ENCODE results near the gene RGPD3.
"Not testable (repeated sequence)": the region's sequence is repeated elsewhere in the genome, so short reads cannot be mapped to it uniquely, and the experiment has no call there.

RGPD3 gene

GRCh38 chr2:106468107-106468506 is at the start of gene RGPD3:
Gene RGPD3 (minus strand): TSS chr2:106468413. CDS start chr2:106468288, 125 bp downstream.
- H3K4me3 ChIP-seq (ENCODE audit: low read length); DNase-seq (ENCODE audit: low read depth): not testable (repeated sequence)

DNA sequence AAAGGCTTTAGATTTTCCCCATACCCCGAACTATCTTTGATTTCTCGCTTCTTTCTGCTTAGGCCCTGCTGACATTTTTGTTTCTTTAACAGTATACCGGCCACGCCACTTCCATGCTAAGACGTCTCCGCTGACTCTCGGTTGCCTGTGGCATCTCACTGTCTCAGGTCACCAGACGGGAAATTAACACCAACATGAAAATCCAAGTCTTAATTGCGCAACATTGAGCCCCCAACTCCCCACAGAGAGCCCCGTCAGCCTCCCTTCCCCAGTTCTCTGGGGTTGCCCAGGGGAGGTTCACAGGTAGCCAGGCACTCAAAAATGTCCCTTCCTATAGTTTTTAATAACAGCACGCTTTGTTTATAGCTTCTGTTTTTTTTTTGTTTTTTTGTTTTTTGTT is 49.1 kb upstream of the RGPD3 start:
- no peak for DNase-seq (ENCODE audit: low read depth)
- H3K4me3 ChIP-seq (ENCODE audit: low read length), result no peak overlapping the region
- TF ChIP-seq CTCF (conservative IDR thresholded peaks at IDR 0.05; ENCODE audit: low read depth, low read length), result no peak

DNA sequence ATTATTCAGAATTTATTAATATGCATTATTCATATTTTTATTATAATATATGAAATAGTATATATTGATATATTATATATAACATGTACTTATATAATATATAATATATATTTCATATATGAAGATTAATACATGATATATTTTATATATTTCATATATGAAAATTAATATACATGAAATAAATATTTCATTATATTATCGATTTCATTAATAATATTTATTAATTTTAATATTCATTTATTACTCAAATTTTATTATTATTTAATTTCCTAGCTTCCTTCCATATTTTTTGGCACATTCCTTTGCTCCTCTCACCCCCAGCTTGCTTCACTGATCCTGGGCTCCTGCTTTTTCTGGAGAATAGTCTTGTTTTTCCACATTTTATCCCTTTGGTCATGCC is 48.7 kb upstream of the RGPD3 start:
- H3K4me3 ChIP-seq (ENCODE audit: low read length), result no peak overlapping the region
- TF ChIP-seq CTCF (conservative IDR thresholded peaks at IDR 0.05; ENCODE audit: low read depth, low read length), result no peak
- no peak for DNase-seq (ENCODE audit: low read depth)

GRCh38 chr2:106516436-106516835 is 48.2 kb upstream of the RGPD3 start:
- no peak for TF ChIP-seq CTCF (conservative IDR thresholded peaks at IDR 0.05; ENCODE audit: low read depth, low read length)
- no peak overlapping the region for H3K4me3 ChIP-seq (ENCODE audit: low read length)
- DNase-seq (ENCODE audit: low read depth), result no peak

DNA sequence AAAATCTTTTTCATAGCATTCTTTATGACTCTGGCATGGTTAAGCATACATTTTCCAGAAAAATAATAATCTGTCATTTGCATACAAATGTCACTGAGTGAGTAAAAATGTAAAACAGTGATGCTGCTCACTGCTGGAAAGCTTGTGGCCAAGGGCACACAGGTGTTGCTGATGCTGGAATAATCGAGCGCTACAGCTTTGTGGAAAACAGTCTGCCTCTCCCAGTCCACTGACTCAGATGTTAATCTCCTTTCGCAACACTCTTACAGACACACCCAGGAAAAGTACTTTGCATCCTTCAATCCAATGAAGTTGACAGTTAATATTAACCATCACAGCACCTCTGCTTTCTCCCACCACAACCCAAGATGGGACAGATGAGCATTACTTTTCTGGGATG is 46.6 kb upstream of the RGPD3 start:
- not testable (repeated sequence) for H3K4me3 ChIP-seq (ENCODE audit: low read length)
- DNase-seq (ENCODE audit: low read depth), result peak; percentile 20

DNA sequence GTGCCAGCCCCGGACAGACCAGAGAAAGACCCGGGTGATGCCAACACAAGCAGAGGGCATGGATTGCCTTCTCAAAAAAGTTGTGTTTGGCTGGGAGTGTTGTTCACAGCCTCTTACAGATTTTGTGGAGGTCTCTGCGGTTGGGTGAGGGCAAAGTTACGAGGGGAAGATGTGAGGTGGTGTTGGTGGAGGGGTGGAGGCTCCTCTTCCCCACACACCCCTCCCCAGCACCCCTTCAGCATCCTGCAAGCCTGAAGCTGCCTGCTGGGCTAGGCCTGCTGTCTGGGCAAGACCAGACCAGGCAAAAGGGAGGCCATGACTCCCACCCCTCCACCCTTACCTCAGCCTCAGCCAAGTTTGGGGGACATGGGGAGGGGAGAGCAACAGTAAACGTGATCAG is 45.2 kb upstream of the RGPD3 start:
- not testable (repeated sequence) for DNase-seq (ENCODE audit: low read depth); H3K4me3 ChIP-seq (ENCODE audit: low read length)

GRCh38 chr2:106511934-106512333 is 43.7 kb upstream of the RGPD3 start:
- H3K4me3 ChIP-seq (ENCODE audit: low read length); DNase-seq (ENCODE audit: low read depth): not testable (repeated sequence)

DNA sequence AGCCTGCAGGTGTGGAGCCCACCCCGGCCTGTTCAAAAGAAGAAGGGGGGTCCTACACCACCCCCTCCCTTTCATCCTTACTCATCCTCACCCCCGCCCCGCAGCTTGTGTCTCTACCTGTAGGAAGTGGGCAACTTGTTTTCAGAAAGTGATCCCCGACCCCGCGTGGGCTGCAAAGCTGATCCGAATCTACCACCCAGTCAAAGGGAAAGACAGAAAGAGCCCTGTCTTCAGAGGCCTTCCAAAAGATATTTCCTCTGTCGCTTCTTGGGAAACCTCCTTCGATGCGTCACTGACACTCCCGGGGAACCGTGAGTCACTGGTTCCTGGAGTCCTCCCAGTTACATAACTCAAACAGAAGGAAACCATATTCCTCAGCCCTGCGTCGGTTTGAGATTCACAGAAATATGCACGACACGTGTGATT is 43.3 kb upstream of the RGPD3 start:
- H3K4me3 ChIP-seq (ENCODE audit: low read length); DNase-seq (ENCODE audit: low read depth): not testable (repeated sequence)

DNA sequence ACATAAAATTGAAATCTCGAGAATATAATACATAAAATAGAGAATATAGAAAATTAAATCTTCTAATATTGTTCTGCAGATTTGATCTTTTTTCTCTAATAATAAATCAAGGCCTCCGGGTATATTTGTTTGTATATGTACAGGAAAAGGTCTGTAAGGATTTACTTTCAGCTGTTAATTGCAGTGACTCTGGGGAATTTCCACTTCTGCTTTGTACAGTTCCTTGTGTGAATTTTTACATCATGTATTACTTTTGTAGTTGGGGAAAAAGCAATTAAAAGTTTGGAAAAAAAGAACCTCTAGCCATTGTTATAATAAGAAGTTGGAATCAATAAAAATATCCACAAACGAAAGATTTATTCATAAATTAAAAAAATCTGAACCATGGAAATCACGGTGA is 42.6 kb upstream of the RGPD3 start:
- H3K4me3 ChIP-seq (ENCODE audit: low read length); DNase-seq (ENCODE audit: low read depth): not testable (repeated sequence)

DNA sequence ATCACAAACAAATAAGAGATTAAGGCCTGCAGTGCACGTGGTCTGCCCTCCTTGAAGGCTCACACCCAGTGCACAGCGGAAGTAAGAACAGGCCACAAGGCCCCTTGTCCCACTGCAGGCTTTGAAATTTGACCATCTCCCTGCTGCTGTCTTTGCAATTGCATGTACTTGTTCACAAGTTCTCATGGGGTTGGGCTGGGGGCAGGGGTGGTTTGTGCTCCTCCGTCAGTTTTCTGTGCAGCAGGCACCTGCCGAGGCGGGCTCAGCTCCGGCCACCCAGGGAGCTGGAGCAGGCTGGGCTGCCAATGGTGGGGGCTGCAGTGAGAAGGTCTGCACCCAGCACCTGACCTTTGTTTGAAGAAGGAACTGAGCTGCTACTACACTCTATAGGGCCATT is 41.2 kb upstream of the RGPD3 start:
- not testable (repeated sequence) for DNase-seq (ENCODE audit: low read depth); H3K4me3 ChIP-seq (ENCODE audit: low read length)

DNA sequence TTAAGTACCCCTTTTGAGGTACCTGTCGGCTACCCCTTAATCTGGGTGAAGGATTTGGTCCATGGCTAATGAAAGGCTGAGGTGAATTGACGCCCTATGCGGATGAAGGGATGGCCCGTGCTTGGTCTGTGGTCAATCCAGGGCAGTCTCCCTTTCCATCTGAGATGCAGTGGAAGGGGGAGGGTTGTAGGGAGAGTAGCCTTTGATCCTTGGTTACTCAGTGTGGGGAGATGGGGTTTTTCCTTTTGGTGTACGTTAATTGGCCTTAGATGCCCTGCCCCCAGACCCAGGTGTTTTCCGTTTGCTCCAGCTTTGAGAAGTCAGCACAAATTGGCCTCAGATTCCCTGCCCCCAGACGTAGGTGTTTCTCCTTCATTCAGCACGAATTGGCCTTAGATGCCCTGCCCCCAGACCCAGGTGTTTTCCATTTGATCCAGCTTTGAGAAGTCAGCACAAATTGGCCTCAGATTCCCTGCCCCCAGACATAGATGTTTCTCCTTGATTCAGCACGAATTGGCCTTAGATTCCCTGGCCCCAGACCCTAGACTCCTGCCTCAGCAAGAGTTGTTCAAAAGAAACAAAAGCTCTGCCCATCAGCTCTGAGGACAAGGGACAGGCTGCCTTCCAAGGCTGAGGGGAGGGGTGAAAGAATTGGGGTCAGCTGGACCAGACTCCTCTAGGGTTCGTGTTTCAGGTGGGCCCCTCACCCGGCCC is 40.6 kb upstream of the RGPD3 start:
- DNase-seq (ENCODE audit: low read depth), result not testable (repeated sequence)

GRCh38 chr2:106506002-106506687 is 37.9 kb upstream of the RGPD3 start:
- DNase-seq (ENCODE audit: low read depth); H3K4me3 ChIP-seq (ENCODE audit: low read length): not testable (repeated sequence)

More for the DNA sequence above, 40.6 kb upstream of the RGPD3 start:
- H3K4me3 ChIP-seq (ENCODE audit: low read length), result not testable (repeated sequence)

DNA sequence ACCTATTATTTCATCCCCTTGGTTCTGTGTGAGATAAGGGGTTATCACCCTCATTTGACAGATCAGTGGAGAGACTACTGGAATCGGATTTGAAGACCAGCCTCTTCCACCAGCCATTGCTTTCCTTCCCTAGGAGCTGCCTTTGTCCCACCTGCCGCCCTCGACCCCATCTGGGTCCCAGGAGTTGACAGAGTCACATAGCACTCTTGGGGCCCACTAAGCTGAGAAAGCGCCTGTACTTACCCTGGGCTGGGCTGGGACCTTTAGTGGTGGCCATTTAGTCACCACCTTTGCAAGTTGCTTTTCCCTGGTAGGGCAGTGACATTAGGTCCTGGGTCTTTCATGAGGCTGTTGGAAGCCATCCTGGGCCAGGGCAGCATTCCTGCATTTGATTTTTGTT is 36.6 kb upstream of the RGPD3 start:
- not testable (repeated sequence) for DNase-seq (ENCODE audit: low read depth); H3K4me3 ChIP-seq (ENCODE audit: low read length)

DNA sequence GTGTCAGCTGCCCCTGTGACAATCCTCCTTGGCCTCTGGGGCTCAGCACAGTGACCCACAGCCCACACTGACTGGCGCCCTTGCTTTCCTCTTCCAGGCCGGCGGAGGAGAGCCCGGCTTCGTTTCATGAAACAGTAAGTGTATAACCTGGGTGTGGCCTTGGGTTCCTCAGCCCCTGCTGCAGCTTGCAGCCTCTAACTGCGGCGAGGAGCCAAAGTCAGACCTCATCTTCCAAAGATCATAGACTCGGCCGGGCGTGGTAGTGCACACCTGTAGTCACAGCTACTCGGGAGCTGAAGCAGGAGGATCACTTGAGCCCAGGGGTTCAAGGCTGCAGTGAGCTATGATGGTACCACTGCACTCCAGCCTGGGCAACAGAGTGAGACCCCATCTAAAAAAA is 36.0 kb upstream of the RGPD3 start:
- DNase-seq (ENCODE audit: low read depth), result not testable (repeated sequence)

DNA sequence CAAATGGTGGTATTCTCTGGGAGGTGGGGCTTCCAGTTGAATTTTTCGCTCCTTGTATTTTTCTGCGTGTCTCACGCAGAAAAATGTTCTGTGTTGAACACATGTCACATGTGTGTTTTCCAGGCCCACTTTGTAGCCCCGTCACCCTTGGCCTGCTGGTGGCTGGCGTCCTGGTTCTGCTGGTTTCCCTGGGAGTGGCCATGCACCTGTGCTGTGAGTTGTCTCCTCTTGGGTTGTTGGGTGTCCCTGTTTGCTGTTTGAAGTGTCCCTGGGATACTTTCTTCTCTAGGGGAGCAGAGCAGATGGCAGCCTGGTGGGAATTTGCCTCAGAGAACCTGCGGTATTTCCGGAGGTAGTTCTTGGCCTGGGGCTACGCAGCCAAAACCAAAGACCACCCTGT is 34.1 kb upstream of the RGPD3 start:
- H3K4me3 ChIP-seq (ENCODE audit: low read length); DNase-seq (ENCODE audit: low read depth): not testable (repeated sequence)

More for the DNA sequence above, 36.0 kb upstream of the RGPD3 start:
- H3K4me3 ChIP-seq (ENCODE audit: low read length), result not testable (repeated sequence)

GRCh38 chr2:106500350-106500749 is 32.1 kb upstream of the RGPD3 start:
- not testable (repeated sequence) for H3K4me3 ChIP-seq (ENCODE audit: low read length); DNase-seq (ENCODE audit: low read depth)

All from retinal pigment epithelial cell (primary cell).